ENCODE measurements around the gene MAP2K6.

The MAP2K6 gene

DNA sequence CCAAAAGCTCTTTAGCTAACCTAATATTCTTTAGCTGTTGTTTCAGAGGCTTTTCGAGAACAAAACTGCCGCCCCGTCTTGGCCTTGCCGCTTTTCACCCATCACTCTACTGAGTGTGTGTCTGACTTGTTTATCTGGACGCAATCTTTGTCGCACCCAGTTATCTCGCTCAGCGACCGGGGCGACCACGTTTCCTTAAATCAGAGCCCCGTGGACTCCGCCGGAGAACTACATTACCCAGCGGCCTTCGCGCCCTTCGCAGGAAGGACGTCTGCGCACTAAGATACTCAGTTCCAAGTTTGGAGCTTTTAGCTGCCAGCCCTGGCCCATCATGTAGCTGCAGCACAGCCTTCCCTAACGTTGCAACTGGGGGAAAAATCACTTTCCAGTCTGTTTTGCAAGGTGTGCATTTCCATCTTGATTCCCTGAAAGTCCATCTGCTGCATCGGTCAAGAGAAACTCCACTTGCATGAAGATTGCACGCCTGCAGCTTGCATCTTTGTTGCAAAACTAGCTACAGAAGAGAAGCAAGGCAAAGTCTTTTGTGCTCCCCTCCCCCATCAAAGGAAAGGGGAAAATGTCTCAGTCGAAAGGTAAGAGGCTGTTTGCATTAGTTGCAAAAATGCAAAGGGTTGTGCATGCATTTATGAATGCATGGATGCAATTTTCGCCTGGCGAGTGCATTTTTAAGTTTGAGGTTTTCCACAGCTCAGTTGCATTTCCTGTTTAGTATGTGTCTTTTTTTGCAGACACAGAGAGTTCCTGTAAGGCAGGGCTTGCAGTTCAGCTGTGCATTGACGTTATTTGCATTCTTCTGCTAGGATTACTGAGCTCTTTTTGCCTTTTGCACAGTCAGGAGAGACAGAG lies at the start of gene MAP2K6:
MAP2K6 (plus strand) TSS at position 290 of the 867 bp plus-strand sequence; CDS start at position 578, 288 bp downstream.
- DNase-seq (ENCODE audit: low read depth): peak; percentile 45

DNA sequence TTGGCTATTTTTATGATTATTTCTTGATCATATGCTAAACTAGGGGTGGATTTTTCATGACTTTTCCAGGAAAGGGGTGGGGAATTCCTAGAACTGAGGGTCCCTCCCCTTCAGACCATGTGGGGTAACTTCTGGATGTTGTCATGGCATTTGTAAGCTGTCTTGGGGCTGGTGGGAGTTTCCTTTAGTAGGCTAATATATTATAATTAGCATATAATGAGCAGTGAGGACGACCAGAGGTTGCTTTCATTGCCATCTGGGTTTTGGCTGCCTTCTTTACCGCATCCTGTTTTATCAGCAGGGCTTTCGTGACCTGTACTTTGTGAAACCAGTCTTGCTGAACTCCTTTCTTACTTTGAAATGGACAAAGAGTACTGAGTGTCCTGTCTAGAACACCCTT lies 47.2 kb upstream of the MAP2K6 start:
- DNase-seq (ENCODE audit: low read depth): no peak

DNA sequence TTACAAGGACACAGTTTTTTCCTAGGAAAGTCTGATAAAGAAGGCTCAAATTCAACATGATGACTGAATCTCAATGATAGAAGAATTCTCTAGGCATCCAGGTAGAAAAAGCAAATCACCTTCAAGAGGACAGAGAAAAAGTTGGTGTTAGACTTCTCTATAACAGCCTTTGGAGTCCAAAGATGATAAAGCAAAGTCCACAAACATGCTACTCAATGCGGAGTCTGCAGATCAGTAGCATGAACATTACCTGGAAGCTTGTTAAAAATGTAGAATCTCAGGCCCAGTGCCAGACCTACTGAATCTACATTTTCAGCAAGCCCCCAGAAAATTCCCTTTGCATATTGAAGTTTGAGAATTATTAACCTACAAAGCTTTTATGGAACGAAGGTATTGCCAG lies 41.4 kb upstream of the MAP2K6 start:
- no peak for DNase-seq (ENCODE audit: low read depth)

DNA sequence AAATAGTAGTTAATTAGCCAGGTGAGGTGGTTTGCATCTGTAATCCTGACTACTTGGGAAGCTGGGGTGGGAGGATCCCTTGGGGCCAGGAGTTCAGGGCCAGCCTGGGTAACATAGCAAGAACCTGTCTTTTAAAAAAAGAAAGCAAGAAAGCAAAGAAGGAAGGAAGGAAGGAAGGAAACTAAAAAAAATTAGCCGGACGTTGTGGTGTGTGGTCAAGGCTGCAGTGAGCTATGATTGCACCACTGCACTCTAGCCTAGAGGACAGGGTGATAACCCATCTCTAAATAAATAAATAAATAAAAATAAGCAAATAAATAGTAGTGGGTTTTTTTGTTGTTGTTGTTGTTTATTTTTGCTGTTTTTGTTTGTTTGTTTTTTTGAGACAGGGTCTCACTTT lies 39.3 kb upstream of the MAP2K6 start:
- DNase-seq (ENCODE audit: low read depth): no peak

DNA sequence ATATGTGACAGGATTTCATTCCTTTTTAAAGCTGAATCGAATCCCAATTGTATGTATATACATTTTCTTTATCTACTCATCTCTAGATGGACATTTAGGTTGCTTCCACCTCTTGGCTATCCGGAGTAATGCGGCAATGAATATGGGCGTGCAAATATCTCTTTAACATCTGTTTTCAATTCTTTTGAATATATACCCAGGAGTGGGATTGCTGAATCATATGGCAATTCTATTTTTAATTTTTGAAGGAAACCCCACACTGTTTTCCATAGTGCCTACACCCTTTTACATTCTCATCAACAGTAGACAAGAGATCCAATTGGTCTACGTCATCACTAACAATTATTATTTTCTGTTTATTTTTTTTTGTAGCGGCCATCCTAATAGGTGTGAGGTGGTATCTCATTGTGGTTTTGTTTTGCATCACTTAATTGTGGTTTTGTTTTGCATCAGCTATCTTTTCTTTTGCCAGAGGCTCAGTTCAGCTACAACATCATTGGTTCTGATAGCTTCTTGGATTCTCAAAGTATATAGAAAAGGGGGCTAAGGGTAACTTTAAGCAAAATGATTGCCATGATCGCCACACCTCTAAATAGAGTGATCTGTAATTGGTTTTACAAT lies 25.6 kb upstream of the MAP2K6 start:
- DNase-seq (ENCODE audit: low read depth): no peak

DNA sequence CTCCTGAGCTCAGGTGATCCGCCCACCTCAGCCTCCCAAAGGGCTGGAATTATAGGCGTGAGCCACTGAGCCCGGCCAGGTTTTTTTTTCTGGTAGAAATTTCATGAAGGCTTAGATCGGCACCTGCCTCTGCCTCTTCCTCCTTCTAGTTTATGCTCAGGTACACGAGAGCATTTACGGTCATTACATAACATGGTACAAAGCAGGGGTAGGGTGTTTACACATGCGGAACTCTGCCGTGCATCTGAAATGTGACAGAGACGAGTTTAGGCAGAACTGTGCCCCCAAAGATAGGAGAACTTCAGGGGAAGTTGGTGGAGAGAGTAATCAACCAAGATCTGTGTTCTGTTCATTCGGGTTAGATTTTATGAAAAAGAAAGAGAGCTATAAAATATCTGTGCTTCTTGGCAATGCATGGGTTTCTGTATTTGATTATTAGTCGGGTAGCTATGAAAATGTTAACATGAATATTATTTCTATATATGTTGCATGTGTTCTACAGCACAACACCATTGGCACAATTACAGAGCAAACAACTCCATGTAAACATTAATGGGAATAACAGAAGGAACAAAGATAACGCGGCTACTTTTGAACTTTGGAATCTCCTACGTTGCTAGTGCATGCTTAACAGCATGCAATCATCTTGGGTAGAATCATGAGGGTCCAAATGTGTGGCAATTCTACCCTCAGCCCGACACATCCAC lies 23.5 kb upstream of the MAP2K6 start:
- no peak for DNase-seq (ENCODE audit: low read depth)

DNA sequence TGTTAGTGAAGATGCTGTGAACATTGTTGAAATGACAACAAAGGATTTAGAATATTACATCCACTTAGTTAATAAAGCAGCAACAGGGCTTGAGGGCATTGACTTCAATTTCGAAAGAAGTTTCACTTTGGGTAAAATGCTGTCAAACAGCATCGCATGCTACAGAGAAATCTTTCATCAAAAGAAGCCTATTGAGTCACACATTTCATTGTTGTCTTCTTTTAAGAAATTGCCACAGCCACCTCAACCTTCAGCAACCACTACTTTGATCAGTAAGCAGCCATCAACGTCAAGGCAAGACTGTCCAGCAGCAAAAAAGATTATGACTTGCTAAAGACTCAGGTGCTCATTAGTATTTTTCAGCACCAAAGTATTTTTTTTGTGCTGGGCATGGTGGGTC lies 13.2 kb upstream of the MAP2K6 start:
- DNase-seq (ENCODE audit: low read depth): no peak

DNA sequence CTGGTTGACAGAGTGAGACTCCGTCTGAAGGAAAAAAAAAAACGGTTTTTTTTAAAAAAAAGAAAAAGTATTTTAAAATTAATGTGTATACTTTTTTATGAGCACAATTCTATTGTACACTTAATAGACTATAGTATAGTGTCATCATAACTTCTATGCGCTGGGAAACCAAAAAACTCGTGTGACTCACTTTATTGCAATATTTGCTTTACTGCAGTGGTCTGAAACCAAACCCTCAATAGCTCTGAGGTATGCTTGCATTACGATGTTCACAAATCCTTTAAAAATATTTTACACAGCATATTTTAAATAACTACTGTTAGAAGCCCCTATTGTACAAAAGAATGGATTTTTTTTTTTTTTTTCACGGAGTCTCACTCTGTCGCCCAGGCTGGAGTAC lies 12.4 kb upstream of the MAP2K6 start:
- DNase-seq (ENCODE audit: low read depth): no peak

DNA sequence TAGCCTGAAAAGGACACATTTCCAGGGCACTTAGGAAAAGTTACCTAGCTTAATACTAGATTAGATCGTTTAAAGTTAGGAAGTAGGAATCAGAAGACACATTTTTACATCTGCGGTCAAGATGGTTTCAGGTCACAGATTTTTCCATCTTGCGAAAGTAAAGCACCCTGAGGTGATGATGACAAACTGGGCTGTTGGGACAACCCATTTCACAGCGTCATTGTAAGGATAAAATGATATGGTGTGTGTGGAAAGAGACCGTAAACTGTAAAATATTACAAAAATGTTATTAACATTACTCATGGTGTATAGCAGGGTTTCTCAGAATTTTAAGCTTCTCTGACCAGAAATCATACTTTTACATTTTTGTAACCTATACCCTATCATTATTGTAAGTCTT lies 10.1 kb upstream of the MAP2K6 start:
- DNase-seq (ENCODE audit: low read depth): no peak

DNA sequence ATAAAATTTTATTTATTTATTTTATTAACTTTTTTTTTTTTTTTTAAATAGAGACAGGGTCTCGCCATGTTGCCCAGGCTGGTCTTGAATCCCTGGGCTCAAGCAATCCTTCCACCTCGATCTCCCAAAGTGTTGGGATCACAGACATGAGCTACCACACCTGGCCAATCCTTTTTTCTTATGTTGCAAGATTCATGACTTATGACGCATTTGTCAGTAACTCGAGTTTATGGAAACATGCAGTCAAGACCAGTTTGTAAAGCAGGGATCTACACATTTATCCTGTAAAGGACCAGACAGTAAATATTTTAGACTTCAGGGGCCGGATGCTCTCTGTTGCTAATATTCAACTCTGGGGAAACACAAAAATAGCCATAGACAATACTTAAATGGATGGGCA lies 9.4 kb upstream of the MAP2K6 start:
- DNase-seq (ENCODE audit: low read depth): no peak

DNA sequence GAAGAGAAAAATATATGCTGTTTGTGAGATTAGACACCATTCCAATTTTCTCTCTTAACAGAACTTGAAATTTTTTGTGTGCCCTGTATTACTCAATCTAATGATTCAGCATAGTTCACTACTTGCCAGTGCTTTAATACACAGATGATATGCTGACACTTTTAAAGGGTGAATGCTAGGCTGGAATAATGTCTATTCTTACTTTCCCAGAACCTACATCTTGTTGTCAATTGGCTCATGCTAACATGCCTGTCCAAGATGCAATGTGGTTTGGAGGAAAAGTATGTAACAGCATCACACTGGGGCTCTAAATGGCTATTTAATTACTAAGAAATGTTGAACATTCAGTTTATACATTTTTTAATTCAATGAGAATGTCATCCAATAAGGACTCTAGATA lies 7.6 kb upstream of the MAP2K6 start:
- no peak for DNase-seq (ENCODE audit: low read depth)

DNA sequence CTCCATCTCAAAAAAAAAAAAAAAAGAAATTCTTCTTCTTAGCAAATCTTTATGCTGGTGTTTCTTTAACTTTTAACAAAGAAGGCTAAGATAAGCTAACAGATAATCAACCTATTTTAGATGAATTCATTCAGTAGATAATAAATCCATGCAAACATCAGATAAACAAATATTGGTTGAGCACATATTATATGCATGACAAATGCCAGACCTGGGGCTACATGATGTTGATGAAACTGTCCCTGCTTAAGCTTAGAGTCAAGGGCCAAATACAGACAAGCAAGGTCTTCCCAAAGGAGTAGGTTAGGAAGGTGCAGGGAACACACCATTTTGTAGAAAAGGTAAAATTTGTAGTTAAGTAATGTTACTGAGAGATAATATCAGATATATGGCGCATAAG lies 6.7 kb upstream of the MAP2K6 start:
- no peak for DNase-seq (ENCODE audit: low read depth)

DNA sequence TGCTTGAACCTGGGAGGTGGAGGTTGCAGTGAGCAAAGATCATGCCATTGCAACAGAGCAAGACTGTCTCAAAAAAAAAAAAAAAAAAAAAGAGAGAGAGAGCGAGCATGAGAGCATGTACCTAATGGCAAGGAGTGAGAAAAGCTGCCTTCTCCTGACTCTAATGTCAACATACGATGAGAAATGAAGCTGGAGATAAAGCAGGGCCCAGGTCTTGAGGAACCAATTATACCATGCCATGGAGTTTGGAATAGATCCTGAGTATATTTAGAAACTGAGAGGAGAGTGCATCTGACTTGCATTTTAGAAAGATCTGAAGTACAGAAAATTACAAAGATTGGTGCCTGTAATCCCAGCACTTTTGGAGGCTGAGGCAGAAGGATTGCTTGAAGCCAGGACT lies 3.8 kb upstream of the MAP2K6 start:
- no peak for DNase-seq (ENCODE audit: low read depth)

DNA sequence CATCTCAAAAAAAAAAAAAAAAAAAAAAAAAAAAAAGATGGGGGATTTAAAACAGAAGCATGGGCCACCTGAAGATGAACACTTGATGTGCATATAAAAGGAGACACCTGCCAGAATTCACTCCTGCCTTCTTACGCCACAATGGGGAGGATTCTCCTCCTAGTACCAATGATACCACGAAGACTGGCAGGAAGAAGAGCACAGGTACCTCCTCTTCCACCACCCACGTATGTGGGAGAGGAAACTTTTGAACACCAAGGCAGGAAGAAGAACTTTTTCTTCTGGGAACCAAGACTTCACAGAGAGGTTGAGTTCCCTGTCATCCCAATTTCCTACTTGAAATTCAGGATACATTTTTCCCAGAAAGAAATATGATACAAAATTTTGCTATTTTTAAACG lies 2.7 kb upstream of the MAP2K6 start:
- DNase-seq (ENCODE audit: low read depth): no peak

DNA sequence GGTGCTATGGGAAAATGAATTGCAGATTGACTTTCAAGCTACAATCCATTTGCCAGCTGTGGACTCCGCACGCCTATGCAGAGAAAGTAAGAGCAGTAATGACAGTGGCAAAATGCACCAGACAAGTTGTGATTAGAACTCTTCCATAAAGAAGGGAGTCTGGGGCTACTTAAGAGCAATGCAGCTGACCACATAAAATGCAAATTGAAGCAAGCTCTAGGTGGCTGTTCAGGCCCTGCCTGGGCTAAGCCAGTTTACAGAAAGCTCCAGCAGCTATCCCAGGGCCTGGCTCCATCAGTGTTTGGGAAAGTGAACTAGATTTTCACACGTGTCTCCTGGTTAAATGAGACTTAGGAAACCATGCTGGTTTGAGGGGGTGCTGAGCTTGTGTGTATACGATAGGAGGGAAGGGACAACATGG lies 2.2 kb upstream of the MAP2K6 start:
- DNase-seq (ENCODE audit: low read depth): no peak

DNA sequence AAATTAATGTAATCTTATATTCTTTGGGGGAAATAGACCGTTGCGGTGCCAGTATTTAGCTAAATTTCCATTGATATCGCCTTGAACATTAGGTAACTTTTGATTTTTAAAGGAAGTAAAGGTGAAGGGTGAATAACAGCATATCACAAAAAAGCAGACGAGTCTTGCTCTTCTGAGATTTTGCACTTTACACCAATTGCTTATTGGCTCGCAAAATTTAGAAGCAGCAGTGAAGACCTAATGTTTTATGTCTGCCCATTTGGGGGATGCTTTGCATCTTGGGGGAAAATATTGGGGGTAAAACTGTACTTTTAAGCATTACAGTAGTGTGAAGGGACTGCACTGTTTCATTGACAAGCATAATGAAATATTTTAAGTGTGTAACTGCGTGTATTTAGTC lies 934 bp downstream of the MAP2K6 start:
- no peak for DNase-seq (ENCODE audit: low read depth)

DNA sequence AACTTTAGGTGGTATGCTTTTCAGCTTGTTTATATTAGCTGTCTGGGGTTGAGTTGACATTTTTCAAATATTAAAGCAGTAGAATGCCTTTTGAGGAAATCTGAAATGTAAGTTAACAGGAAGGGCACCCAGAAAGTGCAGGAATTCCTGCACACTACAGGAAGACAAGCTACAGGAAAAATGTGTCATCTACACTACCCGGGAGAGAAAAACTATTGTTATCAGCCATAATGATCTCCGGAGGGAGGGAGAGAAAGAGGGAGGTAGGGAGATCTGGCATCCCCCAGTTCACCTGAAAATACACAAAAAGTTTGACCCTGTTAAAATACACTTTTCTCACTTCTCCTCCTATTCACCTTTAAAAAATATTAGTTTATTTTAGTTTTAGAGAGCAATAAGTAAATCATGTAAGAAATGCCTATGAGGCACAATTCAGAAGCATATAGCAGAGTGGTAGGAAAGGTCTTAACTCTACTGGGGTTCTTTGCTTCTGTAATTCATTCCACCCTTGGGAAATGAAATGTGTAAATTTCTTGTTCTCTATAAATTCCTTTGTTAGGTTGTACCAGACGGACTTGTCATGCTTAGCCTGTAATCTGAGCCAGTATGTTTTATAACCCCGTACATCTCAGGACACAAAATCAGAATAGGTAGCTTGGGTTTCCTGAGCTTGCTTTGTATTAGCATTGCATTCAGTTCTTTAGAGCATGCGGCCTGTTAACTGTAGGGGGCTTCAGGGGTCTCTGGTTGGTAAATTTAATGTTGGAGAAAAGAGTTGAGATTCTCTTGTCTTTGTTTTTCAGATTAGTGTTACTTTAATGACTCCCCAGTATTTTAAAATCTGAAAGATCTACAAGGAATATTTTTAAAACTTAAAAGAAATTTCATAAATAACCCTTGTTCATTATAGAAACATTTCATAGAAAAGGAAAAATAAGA lies 3.3 kb downstream of the MAP2K6 start:
- no peak for DNase-seq (ENCODE audit: low read depth)

DNA sequence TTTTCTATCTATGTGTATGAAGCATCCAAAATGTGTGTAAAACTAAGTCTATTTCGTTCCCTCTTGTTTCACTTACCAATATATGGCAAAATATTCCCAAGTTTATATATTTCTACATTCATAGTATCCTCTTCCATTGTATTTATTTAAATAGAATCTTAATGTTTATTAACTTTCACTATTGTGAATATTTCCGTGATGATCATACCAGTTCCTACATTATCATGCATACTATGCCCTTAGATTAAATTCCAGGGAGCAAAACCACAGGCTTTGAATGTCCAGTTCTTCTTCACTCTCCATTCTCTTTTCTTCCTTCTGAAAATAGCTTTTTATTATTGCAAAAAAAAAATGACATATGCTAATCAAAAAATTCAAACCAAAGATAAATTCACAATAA lies 4.0 kb downstream of the MAP2K6 start:
- no peak for DNase-seq (ENCODE audit: low read depth)

DNA sequence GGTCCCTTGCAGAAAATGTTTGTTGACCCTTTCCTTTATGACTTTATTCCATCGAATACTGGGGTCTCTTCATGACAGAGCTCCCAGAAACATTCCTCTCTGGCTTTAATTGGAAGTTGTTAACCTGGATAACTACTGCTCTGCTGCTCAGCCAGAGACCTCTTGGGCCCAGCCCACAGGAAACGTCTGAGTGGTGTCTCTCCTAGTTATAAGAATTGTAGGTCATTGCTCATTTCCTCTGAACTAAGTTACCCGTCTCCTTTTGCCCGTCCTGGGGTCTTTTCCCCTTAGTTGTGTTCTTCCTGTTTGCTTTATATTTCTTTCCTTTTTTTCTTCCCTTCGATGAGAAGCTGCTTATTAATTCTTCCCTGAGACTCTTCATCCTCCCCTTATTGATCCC lies 9.0 kb downstream of the MAP2K6 start:
- DNase-seq (ENCODE audit: low read depth): no peak

DNA sequence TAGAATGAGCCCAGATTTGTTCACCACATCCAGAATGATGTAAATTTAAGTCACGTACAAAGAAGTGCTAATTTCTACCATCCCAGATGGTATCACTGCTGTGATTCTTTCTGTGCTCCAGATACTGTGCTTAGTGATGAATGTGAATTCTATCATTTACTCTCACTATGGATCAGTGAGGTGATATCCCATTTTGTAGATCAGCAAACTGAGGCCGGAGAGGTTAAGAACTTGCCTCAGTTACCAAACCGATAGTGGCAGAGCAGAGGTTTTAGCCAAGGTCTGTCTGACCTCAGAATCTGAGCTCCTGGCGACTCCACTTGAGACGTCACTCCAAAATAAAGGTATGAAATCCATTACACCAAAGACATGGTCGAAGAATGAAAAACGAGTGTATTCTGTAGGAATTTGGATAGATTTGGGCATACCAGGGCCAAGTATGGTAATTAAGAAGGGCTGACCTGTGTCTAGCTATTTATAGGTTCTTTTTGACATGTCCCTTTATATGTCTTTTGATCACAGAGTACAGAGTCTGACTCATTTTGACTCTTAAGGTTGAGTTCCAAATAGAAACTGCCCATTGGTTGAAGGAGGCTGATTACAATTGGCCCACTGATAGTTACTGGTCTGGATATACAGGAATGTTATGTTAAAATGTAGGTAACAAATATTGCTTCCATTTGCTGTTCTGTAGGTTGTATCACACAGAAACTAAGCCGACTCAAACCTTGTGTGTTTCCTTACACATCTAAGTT lies 10.0 kb downstream of the MAP2K6 start:
- DNase-seq (ENCODE audit: low read depth): no peak

DNA sequence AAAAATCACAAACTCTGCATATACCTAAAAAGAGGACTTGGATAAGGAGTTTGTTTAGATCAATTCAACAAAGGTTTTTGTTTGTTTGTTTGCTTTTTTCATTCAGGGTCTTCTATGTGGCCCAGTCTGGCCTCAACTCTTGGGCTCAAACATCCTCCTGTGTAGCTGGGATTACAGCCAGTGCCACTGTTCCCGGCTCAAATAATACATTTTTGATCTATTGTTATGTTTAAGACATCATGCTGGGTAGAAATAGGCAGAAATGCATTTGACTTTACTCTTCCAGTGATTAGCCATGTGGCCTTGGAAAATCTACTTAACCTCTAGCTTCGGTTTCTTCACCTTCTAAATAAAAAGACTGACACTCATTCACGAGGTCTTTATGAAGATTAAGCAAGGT lies 11.5 kb downstream of the MAP2K6 start:
- DNase-seq (ENCODE audit: low read depth): no peak

Measured in stromal cell of bone marrow (primary cell).